GM12801 (cell line): ENCODE data around the gene CACNA2D4.

Experiments
- TF ChIP-seq, protein P1 (sequence below): IDR thresholded peaks from one replicate; pipeline ENCODE4 v1.5.1; 2011; ENCODE audit warnings: control low read depth; ENCODE audit not compliant: insufficient read length; ENCODE audit errors: extremely low read depth

Gene CACNA2D4

DNA sequence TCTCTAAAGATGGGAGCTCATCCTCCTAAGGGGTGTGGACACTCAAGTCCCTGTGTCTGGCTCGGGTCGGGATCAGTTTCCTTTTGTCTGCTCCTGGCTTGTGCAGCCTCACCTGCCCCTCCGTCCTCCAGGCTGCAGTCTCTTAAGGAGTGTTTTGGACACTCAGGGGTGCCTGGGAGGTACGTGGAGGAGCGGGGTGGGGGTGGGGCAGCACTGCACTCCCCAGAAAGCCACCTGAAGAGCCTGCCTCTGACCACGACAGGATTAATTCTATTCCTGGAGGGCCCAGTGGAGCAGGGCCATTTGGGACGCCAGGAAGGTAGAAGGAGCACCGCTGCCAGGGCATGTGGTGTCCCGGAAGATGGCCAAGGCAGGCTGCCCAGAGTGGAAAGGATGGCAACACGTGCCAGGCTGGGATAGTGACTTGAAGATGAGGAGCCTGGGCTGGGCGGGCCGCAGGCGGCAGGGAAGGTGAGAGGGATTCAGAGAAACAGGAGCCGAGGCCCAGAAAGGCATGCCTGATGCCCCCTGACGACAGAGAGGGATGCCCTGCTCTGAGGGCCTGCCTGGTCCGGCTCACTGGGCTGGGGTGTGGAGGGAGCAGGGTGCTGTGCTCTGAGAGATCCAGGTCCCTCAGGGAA lies 112.9 kb downstream of the CACNA2D4 start:
- TF ChIP-seq, protein P1, sequence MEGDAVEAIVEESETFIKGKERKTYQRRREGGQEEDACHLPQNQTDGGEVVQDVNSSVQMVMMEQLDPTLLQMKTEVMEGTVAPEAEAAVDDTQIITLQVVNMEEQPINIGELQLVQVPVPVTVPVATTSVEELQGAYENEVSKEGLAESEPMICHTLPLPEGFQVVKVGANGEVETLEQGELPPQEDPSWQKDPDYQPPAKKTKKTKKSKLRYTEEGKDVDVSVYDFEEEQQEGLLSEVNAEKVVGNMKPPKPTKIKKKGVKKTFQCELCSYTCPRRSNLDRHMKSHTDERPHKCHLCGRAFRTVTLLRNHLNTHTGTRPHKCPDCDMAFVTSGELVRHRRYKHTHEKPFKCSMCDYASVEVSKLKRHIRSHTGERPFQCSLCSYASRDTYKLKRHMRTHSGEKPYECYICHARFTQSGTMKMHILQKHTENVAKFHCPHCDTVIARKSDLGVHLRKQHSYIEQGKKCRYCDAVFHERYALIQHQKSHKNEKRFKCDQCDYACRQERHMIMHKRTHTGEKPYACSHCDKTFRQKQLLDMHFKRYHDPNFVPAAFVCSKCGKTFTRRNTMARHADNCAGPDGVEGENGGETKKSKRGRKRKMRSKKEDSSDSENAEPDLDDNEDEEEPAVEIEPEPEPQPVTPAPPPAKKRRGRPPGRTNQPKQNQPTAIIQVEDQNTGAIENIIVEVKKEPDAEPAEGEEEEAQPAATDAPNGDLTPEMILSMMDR, result no peak

DNA sequence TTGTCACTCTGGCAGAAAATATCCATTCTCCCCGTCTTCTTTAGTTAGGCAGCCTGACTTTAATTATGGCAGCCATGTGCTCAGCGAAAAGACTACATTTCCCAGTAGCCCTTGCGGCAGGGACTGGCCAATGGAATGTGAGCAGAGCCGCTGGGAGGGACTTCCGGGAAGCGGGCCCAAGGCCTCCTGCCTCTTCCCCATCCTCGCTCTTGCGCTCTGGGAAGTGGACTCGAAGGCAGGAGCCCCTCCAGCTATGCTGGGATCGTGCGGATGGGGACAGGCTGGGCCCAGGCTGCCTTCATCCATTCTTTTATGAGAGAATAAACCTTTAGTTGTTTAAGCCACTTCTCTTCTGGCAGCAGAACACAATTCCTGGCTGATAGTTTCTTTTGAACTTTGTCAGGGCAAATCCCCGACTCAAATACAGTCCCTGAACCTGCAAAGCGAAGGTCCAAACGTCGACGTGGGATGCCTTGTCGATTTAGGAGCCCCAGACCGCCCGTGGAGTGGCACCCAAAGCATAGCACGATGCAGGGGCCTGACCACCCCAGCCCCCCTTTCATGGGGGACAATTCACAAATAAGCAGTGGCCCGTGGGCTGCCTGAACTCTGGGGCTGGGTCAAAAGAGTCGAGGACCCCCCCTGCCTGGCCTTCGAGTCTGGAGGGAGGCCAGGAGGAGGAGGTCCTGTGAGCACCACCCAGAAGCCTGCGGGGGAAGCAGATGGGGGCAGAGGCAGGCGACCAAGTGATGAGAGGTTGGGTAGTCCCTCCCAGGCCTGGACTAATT lies 113.7 kb downstream of the CACNA2D4 start:
- TF ChIP-seq, protein P1, result no peak

DNA sequence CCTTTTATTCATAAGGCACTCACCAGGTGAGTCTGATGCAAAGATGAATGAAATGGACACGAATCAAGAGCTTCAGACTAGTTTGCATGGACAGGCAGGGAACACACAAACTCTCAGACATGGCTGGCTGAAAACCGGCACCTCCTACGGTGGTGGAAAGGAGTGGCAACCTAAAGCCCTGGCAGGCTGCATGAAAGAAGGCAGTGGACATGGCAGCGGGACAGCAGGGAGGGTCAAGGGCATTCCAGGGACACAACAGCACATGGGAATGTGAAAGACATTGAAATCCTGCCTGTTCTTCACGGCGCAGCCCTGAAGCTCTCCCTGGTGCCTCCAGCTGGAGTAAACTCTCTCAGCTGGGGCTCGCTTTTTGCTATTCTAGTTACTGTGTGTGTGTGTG lies 114.7 kb downstream of the CACNA2D4 start:
- TF ChIP-seq, protein P1, result no peak

DNA sequence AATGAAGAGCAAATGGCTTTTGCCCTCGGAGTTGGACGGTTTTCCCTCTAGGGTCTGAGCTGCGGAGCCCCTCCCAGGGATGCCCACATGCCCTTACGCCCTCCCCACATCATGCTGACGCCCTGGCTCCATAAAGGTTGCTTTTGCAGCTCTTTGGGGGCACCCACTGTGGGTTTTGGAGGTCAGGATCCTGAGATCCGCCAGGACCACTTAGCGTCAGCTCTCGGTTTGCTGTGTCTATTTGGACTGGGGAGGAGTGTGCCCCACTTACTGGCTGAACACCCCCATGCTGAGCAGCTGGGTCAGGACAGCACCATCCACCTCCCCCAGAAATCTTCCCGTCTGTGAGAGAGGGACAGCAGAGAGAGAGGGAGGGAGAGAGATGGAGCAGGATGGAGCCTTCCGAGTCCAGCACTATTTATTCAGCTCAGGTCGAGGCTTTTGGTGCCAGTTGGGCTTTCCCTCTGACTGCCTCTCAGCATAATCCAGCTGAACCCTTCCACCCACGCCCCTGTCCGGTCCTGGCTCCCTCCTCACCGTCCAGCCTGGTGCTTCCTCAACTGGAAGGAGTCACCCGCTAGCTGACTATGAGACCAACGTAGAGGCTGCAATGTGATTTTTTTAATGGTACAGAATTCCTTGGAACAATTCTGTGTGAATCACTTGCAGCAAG lies 117.0 kb downstream of the CACNA2D4 start:
- TF ChIP-seq, protein P1, result no peak

DNA sequence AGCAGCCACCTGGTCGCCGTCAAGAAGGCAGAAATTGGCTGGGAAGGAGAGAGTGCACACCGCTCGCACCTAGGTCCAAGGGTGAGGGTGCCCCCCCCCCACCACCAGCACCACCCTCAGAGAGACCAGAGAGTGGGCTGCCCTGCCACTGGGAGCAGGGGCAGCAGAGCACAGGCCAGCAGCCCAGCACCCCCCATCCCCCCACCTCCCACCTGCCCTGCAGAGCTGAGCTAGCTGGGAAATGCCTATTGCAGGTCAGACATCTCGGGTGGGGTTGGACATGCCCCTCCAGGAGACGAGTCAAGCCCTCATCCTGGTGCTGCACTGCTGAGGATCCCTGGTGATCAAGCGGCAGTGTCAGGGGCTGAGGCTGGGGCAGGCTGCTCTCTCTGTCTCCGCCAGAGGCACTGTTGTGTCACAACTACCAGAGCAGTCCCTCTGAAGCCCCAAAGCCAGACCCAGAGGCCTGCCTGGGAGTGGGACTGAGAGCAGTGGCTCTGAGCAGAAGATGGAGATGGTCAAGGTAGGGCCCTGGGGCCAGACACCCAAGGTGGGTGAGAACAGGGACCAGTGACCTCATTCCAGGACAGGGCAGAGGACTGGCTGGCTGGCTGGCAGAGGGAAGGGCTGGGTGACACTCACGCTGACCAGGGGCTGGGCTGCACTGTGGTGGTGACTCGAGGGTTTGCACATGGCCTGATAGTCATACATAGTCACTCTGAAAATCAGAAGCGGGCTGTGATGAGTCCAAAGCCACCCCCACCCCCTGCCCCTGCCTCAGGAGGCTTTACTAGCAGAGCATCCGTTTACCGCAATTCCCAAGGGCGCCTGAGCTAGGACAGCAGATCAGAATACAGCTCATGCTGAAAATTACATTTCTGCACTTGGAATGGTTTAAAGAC lies 117.8 kb downstream of the CACNA2D4 start:
- TF ChIP-seq, protein P1, result no peak

DNA sequence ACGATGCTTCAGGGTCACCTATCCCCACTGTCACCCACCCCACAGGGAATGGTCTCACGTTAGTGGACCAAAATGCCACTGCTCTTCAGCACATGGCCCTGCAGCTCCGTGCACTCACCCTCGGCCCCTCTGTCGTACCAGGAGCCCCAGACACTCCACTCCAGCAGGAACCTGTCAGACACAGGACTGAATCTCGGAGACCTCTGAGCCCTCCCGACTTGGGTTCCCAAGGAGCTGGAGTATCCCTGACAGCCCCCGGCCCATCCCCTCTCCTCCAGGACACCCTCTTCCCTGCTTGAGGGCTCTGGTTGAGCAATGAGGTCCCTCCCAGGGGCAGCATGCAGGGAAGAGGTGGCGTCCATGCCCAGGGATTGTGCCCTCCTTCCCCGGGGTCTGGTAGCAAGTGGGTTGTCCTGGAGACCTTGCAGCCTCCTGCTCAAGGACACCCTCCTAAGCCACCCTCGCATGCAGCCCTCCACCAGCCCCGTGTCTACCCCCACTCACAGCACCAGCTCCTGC lies 118.5 kb downstream of the CACNA2D4 start:
- TF ChIP-seq, protein P1, result no peak
